Measurements from ENCODE around the gene TUBB2A.

- TF ChIP-seq CTCF (IDR thresholded peaks at IDR 0.05) = no peak
- TF ChIP-seq POLR2A (IDR thresholded peaks at IDR 0.05) = no peak
Observed at GRCh38 chr6:3142536-3142935, 14.8 kb downstream of the TUBB2A start.
